GM23338 (cell line): ENCODE measurements around the gene TOX2.

Experiments used
- CREB1 ChIP-seq: fragments of 250-450 bp; sonication (Bioruptor Pico); IDR thresholded peaks from 2 replicates; pipeline ENCODE4 v1.5.0; 2020; ENCODE audit warnings: low read depth, mild to moderate bottlenecking, moderate library complexity
- EZH2 ChIP-seq: fragments of 200-600 bp; sonication (generic); IDR thresholded peaks from one replicate; pipeline ENCODE4 v1.8.0; 2017; ENCODE audit warnings: antibody characterized with exemption, mild to moderate bottlenecking, low read depth; ENCODE audit not compliant: unreplicated experiment
- EZH2phosphoT487 ChIP-seq: fragments of 200-600 bp; sonication (generic); IDR thresholded peaks from one replicate; pipeline ENCODE4 v1.8.1; 2018; ENCODE audit warnings: antibody characterized with exemption; ENCODE audit not compliant: unreplicated experiment
- JUNB ChIP-seq: IDR thresholded peaks from one replicate; pipeline ENCODE4 v1.6.1; 2016; ENCODE audit warnings: antibody characterized with exemption; ENCODE audit not compliant: unreplicated experiment
- POLR2AphosphoS5 ChIP-seq: IDR thresholded peaks from 2 replicates; pipeline ENCODE4 v1.6.1; 2016; ENCODE audit warnings: antibody characterized with exemption, low read depth
- REST ChIP-seq: IDR thresholded peaks from one replicate; pipeline ENCODE4 v1.6.1; 2018; ENCODE audit warnings: antibody characterized with exemption; ENCODE audit not compliant: unreplicated experiment
- STAT1 ChIP-seq: IDR thresholded peaks from one replicate; pipeline ENCODE4 v1.6.1; 2016; ENCODE audit warnings: antibody characterized with exemption; ENCODE audit not compliant: unreplicated experiment
- ZNF331 ChIP-seq: fragments of 250-450 bp; sonication (Bioruptor Pico); IDR thresholded peaks from 2 replicates; pipeline ENCODE4 v1.5.0; 2020; ENCODE audit warnings: low read depth, mild to moderate bottlenecking, moderate library complexity
- TF ChIP-seq, protein P1 (sequence below), 2 experiments: fragments of 200-600 bp in 1 of 2; sonication (generic) in 1 of 2; conservative IDR thresholded peaks; 2 replicates each; pipeline versions ENCODE4 v1.5.1 to v1.6.1; 2016 to 2017; ENCODE audit warnings: antibody characterized with exemption in 2 of 2, low read depth in 2 of 2, mild to moderate bottlenecking in 2 of 2, moderate library complexity in 1 of 2
- TF ChIP-seq, protein P2 (sequence below): IDR thresholded peaks from 2 replicates; pipeline ENCODE4 v1.6.1; 2016; ENCODE audit warnings: antibody characterized with exemption
- TF ChIP-seq, protein P3 (sequence below): fragments of 250-450 bp; sonication (Bioruptor Pico); IDR thresholded peaks from 2 replicates; pipeline ENCODE4 v1.5.0; 2020; ENCODE audit warnings: mild to moderate bottlenecking, moderate library complexity

- TF ChIP-seq, protein P1, sequence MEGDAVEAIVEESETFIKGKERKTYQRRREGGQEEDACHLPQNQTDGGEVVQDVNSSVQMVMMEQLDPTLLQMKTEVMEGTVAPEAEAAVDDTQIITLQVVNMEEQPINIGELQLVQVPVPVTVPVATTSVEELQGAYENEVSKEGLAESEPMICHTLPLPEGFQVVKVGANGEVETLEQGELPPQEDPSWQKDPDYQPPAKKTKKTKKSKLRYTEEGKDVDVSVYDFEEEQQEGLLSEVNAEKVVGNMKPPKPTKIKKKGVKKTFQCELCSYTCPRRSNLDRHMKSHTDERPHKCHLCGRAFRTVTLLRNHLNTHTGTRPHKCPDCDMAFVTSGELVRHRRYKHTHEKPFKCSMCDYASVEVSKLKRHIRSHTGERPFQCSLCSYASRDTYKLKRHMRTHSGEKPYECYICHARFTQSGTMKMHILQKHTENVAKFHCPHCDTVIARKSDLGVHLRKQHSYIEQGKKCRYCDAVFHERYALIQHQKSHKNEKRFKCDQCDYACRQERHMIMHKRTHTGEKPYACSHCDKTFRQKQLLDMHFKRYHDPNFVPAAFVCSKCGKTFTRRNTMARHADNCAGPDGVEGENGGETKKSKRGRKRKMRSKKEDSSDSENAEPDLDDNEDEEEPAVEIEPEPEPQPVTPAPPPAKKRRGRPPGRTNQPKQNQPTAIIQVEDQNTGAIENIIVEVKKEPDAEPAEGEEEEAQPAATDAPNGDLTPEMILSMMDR (conservative IDR thresholded peaks at IDR 0.05; ENCODE audit: low read depth in 2 of 2): no peak
- TF ChIP-seq EZH2: no peak
- TF ChIP-seq POLR2AphosphoS5: no peak
- no peak for TF ChIP-seq CREB1
- TF ChIP-seq JUNB: no peak
- no peak for TF ChIP-seq REST
- no peak for TF ChIP-seq EZH2phosphoT487
- TF ChIP-seq, protein P2, sequence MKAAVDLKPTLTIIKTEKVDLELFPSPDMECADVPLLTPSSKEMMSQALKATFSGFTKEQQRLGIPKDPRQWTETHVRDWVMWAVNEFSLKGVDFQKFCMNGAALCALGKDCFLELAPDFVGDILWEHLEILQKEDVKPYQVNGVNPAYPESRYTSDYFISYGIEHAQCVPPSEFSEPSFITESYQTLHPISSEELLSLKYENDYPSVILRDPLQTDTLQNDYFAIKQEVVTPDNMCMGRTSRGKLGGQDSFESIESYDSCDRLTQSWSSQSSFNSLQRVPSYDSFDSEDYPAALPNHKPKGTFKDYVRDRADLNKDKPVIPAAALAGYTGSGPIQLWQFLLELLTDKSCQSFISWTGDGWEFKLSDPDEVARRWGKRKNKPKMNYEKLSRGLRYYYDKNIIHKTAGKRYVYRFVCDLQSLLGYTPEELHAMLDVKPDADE: no peak
- TF ChIP-seq, protein P3, sequence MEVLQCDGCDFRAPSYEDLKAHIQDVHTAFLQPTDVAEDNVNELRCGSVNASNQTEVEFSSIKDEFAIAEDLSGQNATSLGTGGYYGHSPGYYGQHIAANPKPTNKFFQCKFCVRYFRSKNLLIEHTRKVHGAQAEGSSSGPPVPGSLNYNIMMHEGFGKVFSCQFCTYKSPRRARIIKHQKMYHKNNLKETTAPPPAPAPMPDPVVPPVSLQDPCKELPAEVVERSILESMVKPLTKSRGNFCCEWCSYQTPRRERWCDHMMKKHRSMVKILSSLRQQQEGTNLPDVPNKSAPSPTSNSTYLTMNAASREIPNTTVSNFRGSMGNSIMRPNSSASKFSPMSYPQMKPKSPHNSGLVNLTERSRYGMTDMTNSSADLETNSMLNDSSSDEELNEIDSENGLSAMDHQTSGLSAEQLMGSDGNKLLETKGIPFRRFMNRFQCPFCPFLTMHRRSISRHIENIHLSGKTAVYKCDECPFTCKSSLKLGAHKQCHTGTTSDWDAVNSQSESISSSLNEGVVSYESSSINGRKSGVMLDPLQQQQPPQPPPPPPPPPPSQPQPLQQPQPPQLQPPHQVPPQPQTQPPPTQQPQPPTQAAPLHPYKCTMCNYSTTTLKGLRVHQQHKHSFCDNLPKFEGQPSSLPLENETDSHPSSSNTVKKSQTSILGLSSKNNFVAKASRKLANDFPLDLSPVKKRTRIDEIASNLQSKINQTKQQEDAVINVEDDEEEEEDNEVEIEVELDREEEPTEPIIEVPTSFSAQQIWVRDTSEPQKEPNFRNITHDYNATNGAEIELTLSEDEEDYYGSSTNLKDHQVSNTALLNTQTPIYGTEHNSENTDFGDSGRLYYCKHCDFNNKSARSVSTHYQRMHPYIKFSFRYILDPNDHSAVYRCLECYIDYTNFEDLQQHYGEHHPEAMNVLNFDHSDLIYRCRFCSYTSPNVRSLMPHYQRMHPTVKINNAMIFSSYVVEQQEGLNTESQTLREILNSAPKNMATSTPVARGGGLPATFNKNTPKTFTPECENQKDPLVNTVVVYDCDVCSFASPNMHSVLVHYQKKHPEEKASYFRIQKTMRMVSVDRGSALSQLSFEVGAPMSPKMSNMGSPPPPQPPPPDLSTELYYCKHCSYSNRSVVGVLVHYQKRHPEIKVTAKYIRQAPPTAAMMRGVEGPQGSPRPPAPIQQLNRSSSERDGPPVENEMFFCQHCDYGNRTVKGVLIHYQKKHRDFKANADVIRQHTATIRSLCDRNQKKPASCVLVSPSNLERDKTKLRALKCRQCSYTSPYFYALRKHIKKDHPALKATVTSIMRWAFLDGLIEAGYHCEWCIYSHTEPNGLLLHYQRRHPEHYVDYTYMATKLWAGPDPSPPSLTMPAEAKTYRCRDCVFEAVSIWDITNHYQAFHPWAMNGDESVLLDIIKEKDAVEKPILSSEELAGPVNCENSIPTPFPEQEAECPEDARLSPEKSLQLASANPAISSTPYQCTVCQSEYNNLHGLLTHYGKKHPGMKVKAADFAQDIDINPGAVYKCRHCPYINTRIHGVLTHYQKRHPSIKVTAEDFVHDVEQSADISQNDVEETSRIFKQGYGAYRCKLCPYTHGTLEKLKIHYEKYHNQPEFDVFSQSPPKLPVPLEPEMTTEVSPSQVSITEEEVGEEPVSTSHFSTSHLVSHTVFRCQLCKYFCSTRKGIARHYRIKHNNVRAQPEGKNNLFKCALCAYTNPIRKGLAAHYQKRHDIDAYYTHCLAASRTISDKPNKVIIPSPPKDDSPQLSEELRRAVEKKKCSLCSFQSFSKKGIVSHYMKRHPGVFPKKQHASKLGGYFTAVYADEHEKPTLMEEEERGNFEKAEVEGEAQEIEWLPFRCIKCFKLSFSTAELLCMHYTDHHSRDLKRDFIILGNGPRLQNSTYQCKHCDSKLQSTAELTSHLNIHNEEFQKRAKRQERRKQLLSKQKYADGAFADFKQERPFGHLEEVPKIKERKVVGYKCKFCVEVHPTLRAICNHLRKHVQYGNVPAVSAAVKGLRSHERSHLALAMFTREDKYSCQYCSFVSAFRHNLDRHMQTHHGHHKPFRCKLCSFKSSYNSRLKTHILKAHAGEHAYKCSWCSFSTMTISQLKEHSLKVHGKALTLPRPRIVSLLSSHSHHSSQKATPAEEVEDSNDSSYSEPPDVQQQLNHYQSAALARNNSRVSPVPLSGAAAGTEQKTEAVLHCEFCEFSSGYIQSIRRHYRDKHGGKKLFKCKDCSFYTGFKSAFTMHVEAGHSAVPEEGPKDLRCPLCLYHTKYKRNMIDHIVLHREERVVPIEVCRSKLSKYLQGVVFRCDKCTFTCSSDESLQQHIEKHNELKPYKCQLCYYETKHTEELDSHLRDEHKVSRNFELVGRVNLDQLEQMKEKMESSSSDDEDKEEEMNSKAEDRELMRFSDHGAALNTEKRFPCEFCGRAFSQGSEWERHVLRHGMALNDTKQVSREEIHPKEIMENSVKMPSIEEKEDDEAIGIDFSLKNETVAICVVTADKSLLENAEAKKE (CRISPR knock-in tag): no peak
- TF ChIP-seq STAT1: no peak
- TF ChIP-seq ZNF331 (CRISPR knock-in tag): no peak
Measured at GRCh38 chr20:43939762-43940121, 25.1 kb downstream of the TOX2 start.
